Activated naive CD4-positive, alpha-beta T cell treated with Interleukin-2 at 50 U/mL for 16 hours (primary cell): ENCODE measurements around the gene GREM2.

ENCODE experiments used
- DNase-seq: peaks from one replicate; pipeline ENCODE4 v3.0.0-alpha.2; 2020

The GREM2 gene

DNA sequence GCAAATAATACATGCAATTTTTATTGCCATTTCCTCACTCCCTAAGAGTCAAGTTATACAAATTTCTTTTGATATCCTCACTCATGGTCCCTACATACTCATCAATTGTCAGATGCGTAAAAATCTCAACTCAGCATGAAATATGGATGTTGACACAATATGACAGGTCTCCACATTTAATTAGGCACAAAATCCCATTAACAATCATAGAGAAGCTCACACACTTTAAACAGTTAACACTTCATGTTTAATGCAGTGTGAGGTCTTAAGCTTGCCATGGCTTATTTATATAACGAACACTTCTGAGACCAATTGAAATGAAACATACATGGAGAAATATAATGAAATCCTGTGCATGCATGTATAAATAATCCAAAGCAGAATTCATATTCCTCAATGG, 58.6 kb downstream of the GREM2 start:
- DNase-seq: no peak

- DNase-seq: no peak
Measured at GRCh38 chr1:240539769-240540414, 72.1 kb downstream of the GREM2 start.

DNA sequence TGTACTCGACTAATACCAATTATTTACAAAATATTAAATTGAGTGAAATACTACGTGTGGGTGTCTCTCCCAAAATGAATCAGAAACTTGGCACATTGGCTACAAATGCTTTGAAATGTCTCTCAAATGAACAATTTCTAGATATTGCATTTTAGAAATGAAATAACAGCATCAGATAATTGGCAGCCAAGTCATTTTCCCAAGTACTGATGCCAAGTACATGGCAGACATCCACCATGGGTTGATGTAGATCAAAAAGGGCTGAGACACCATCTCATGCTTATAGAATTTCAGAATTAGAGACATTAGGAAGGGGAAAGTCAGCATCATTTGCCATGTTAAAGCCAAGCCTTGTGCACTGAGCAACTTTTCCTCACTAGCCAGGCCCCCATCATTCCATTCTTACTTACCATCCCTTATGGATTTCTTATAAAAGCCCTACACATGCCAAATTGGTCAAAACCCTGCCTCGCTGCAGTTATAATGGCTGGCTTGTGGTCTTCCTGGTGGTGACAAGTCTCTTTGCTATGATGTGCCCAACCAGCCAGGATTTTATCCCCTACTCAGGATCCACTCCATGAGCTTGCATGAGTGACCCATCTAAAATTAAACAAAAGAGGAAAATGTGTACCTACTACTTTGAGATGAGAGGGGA, 73.1 kb downstream of the GREM2 start:
- DNase-seq: no peak

GRCh38 chr1:240533154-240533780, 78.7 kb downstream of the GREM2 start:
- DNase-seq: no peak

DNA sequence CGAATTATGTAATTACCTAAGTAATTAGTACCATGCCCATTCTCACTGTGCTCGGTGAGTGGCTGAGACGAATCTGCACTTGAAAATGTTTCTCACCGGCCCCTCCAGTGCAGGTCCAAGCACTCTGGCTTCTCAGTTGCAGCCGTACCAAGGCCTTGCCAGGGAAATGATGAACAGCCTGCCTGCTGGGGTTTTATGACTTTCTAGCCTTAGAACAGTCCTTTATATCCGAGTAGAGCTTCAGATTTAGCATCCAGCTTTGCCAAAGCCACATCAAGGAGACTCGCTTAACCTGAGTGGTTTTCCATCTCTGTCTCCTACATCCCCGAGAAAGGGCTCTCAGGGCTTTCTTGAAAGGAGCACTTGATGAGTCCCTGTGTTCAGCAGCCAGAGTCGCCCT, 83.4 kb downstream of the GREM2 start:
- no peak for DNase-seq

- no peak for DNase-seq
Measured at GRCh38 chr1:240527086-240527485, 84.9 kb downstream of the GREM2 start.

- DNase-seq: no peak
Measured at GRCh38 chr1:240526312-240526711, 85.6 kb downstream of the GREM2 start.

DNA sequence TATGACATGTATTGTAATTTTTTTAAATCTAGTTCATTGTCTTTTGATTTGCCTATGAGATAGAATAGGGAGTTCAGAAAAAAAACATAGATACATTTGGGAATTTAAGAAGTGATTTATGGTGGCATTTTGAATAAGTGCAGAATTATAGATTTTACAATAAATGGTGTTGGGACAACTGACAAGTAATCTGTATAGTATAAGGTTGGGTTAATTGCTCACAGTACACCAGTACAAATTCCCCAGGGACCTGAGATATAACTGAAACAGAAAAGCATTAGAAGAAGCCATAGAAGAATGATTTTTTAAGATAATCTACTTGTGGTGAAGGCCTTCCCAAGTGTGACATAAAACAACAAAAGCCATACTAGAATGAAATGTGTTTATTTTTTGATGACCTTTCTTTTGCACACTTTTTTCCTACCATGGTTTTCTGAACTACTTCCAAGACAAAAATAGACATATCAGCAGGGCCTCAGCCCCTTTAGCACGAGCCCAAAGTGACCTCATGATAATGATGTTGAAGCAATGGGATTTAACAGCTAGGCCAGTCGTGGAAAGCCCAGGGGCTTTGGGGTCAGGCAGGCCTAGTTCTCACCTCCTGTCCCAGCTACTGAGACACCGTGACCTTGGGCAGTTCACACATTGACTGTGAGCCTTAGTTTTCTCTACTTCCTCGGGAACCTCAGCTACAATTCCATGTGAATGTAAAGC, 87.4 kb downstream of the GREM2 start:
- no peak for DNase-seq

DNA sequence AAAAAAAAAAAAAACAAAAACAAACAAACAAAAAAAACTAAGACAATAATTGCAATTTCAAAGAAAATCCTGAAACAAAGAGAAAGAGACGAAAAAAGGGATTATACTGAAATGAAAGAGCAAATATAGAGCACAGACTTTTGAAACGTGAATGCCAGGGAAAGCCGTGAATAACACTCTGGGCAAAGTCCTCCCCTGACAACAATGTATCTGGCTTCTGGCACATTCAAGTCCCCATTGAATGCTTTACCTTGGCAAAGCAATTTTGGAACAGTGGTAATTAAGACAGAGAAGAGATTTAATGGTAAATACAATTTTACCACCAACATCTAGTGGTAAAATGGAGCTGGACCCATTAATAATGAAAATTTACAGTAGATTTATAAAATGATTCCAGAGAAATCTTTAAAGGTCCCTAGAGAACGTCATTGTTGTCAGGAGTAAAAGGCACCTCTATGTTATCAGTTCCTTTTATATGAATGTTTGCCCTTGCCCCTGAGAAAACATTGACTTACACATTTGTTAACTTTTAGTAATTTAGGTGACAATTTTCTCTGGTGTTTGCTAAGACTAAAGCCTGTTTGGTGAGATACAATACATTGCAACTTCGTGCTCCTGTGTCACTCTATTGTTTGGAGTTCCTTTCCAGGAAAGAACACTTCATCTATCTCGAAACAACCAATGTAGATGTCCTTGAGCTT, 89.7 kb downstream of the GREM2 start:
- DNase-seq: no peak

DNA sequence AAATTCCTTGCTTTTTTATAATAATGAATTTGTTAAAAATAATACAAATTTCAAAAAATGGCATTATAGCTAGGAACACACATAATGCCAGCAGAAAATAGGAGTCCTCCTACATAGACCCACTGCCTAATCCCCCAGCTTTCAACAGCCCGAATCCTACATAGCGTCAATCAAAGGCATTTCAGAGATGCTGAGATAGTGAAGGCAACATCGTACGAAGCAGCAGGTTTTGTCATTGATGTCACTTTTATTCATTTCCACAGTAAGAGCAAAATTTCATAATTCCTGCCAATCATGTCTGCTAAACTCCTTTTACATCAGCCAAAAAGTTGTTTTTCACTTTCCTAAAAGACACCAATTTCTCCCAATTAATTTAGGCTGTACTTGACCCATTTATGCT, 94.1 kb downstream of the GREM2 start:
- no peak for DNase-seq

- no peak for DNase-seq
Measured at GRCh38 chr1:240516069-240516468, 95.9 kb downstream of the GREM2 start.

DNA sequence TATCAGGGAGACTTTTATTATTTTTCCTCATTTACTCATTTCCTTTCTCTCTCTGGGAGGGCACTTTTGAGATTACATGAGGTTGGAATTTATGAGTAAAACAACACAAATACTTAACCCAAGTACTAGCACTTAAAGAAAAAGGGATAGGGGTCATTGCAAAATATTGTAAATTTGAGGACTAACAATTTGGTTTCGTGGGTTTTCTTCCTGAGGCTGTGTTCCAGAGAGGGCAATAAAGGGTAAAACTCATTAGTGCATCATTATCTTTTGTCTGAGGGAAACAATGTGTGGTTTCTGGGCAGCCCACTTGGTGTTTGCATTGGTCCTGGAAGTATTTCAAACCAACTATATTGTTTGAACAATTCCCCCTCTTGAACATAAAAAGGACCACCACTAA, 96.5 kb downstream of the GREM2 start:
- DNase-seq: no peak

GRCh38 chr1:240511789-240512188, 100.2 kb downstream of the GREM2 start:
- DNase-seq: no peak

GRCh38 chr1:240508950-240509349, 103.0 kb downstream of the GREM2 start:
- DNase-seq: no peak

DNA sequence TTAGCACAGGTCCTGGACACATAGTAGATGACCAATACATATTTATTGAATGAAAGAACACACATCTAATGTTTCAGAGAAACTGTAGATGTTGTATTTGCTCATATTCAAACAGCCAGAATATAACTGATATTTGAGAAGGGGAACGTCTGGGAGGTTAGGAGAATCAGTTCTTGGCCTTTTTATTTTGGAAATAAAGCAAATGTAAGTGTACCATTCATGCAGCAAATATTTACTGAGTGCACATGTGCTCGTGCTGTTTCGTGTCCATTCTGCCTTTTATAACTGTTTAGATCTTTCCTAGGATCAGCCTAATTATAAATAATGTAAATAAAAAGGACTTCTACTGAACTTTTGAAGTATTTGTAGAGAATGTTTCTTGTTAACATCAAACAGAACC, 103.8 kb downstream of the GREM2 start:
- DNase-seq: no peak

DNA sequence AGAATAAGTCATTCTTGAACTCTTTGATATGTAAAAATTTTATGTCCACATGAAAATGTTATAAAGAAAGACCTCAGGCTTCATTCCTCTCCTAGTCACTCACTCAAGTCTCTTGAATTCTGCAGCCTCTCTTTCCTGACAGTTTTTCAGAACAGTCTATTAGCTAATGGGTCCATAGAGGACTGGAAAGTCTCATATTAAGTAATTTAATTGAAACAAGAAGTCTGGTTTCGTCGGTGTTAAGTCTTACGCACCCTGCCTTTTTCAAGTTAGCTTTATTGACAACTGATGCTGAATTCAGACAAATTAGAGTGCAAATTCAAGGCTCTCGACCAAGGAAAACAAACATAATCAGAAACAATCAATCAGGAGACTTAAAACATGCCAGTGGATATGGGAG, 105.8 kb downstream of the GREM2 start:
- DNase-seq: no peak

DNA sequence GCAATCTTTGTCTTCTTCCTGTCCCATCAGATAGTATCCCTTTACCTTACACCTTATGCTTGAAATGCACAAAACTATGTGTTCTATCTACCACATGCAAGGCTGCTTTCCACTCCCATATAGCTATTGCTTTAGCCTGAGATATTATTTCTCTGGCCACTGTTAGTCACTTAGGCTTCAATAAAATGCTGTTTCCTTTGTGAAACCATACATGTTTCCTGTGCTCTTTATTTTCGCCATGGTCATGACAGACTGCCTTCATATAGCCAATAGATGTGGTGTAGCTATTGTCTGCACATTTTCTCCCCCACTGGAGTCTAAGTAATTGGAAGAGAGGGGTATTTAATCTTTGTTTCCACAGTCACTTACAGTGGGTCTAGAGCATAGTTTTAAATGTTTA, 108.4 kb downstream of the GREM2 start:
- DNase-seq: no peak

DNA sequence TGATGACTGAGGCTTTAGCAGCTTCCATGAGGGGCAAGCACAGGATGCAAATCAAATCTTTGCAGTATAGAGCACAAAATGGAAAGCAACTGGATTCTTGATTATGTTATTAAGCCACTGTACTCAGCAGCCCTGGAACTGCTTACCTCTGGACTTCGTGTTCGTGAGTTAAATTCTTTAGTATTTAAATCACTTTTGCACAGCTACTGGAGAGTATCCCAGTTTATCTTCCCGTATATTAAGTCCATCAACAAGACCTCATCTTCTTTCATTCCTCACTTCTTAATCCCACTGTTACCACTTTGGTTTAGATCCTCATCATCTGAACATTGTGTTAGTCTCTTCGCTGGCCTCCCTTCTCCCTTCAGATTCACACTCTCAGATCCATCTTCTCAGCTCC, 108.9 kb downstream of the GREM2 start:
- no peak for DNase-seq

DNA sequence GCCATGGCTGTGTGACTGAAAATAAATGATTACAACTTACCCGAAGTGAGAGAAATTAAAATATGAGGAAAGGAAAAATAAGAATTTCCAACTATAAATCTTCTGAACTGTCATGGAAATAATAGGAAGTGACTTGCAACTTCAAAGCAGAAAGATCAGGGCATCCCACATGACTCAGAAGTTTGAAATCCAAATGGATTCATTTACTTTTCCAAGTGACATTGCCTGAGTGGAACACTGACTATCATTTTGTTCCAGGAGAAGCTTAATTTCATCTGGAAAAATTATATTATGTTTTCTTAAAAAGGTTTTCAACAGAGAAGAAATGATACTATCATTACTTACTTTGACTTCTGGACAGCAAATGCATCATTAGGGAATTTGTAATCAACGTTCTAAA, 110.8 kb downstream of the GREM2 start:
- DNase-seq: no peak

- DNase-seq: no peak
Measured at GRCh38 chr1:240500647-240501046, 111.3 kb downstream of the GREM2 start.

- no peak for DNase-seq
Measured at GRCh38 chr1:240499012-240499411, 112.9 kb downstream of the GREM2 start.

DNA sequence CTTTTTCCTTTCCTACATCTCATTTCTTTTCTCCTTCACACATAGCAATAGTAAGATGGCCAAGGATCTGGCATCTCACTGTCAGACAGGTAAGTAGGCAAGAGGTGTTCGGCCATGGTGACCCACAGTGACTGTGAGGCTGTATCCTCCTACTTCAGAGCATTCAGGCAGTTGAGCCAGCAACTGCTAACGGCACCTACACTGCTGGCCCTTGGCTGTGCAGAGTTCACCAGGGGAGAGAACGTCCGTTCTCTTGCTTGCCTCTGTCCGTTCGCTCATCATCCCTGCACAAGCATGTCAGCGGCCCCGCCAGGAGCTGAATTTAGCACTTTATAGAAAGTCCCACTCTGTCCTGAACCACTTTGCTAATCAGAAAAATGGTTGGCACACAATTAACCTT, 113.6 kb downstream of the GREM2 start:
- no peak for DNase-seq

GRCh38 chr1:240497908-240498307, 114.0 kb downstream of the GREM2 start:
- no peak for DNase-seq
